Hepatocyte (in vitro differentiated cells): ENCODE results near the gene C11orf71. TPM values are rescaled to one million over a fixed set of nuclear protein-coding genes. Genes with fewer than 3 reads are reported as not detected.

Source experiments
- DNase-seq: peaks from one replicate; pipeline ENCODE4 v3.0.0-alpha.2; 2016; ENCODE audit warnings: low spot score
- H2AFZ ChIP-seq: fragments of 200-600 bp; sonication (generic); 2 replicates; pipeline ENCODE4 v1.6.0; 2016; ENCODE audit warnings: antibody characterized with exemption, mild to moderate bottlenecking
- H3K27ac ChIP-seq: fragments of 200-600 bp; sonication (generic); 2 replicates; pipeline ENCODE4 v1.5.1; 2016; ENCODE audit warnings: mild to moderate bottlenecking
- H3K27me3 ChIP-seq: fragments of 200-600 bp; sonication (generic); 2 replicates; pipeline ENCODE4 v1.6.1; 2016
- H3K36me3 ChIP-seq: fragments of 200-600 bp; sonication (generic); replicated peaks from 2 replicates; pipeline ENCODE4 v1.5.1; 2016; ENCODE audit warnings: low read depth; ENCODE audit not compliant: insufficient read depth
- H3K4me1 ChIP-seq: fragments of 200-600 bp; sonication (generic); 2 replicates; pipeline ENCODE4 v1.5.1; 2016; ENCODE audit warnings: mild to moderate bottlenecking, moderate library complexity; ENCODE audit not compliant: insufficient read depth
- H3K4me2 ChIP-seq: fragments of 200-600 bp; sonication (generic); 2 replicates; pipeline ENCODE4 v1.6.0; 2016
- H3K4me3 ChIP-seq: fragments of 200-600 bp; sonication (generic); 2 replicates; pipeline ENCODE4 v1.5.1; 2016; ENCODE audit warnings: mild to moderate bottlenecking
- H3K79me2 ChIP-seq: fragments of 200-600 bp; sonication (generic); 2 replicates; pipeline ENCODE4 v1.6.0; 2017; ENCODE audit warnings: mild to moderate bottlenecking
- H3K9me2 ChIP-seq: fragments of 200-600 bp; sonication (generic); replicated peaks from 2 replicates; pipeline ENCODE4 v1.6.0; 2017; ENCODE audit warnings: mild to moderate bottlenecking; ENCODE audit not compliant: insufficient read depth
- H3K9me3 ChIP-seq: fragments of 200-600 bp; sonication (generic); 2 replicates; pipeline ENCODE4 v1.5.1; 2016; ENCODE audit warnings: low read depth, mild to moderate bottlenecking
- H4K20me1 ChIP-seq: fragments of 200-600 bp; sonication (generic); 2 replicates; pipeline ENCODE4 v1.6.0; 2016; ENCODE audit warnings: mild to moderate bottlenecking; ENCODE audit not compliant: insufficient read depth, poor library complexity, severe bottlenecking
- CTCF ChIP-seq: fragments of 200-600 bp; sonication (generic); IDR thresholded peaks from 2 replicates; pipeline ENCODE4 v1.5.1; 2016; ENCODE audit warnings: antibody characterized with exemption, mild to moderate bottlenecking; ENCODE audit not compliant: poor library complexity
- EZH2 ChIP-seq: fragments of 200-600 bp; sonication (generic); IDR thresholded peaks from 2 replicates; pipeline ENCODE4 v1.6.1; 2016; ENCODE audit warnings: antibody characterized with exemption, mild to moderate bottlenecking, borderline replicate concordance
- EZH2phosphoT487 ChIP-seq: fragments of 200-600 bp; sonication (generic); IDR thresholded peaks from one replicate; pipeline ENCODE4 v1.6.1; 2018; ENCODE audit warnings: antibody characterized with exemption, mild to moderate bottlenecking, low read depth, moderate library complexity; ENCODE audit not compliant: unreplicated experiment, severe bottlenecking
- WGBS: methylation state at CpG from one replicate; pipeline ENCODE4 v1.1.6; 2016; ENCODE audit warnings: low lambda C conversion rate; ENCODE audit errors: missing lambda C conversion rate; 5-methylcytosine and 5-hydroxymethylcytosine counted together
- polyA plus RNA-seq: library from polyadenylated mRNA; unstranded; fragments of >200 nt; fragmentation: Nextera tagmentation; extraction: Ambion mirVana; gene quantifications from 2 replicates; pipeline ENCODE4 v1.2.1, GENCODE V29; 2016
- total RNA-seq: library from RNA; depleted of rRNA; stranded (reverse); fragments of >200 nt; gene quantifications from 2 replicates; pipeline ENCODE4 v1.2.3, GENCODE V29; 2014

The C11orf71 gene
- total and polyA plus RNA-seq, 2 experiments from 2014 or later: 6.4 to 8.1 TPM

- DNase-seq: no peak
- Histone ChIP-seq H3K9me2 (no peaks in the 10 kb centered on the region), H3K4me3 (no peak overlapping the region), H3K27me3 (no peaks in the 10 kb centered on the region), H3K79me2 (no peaks in the 10 kb centered on the region), H3K4me1 (no peaks in the 10 kb centered on the region), H3K9me3 (no peaks in the 10 kb centered on the region), H3K36me3 (no peaks in the 10 kb centered on the region), H3K4me2 (no peak overlapping the region), H3K27ac (no peak overlapping the region), H2AFZ (no peak overlapping the region), H4K20me1 (no peaks in the 10 kb centered on the region)
- 94% methylated on average over 2 of the region's 2 CpGs for WGBS
- TF ChIP-seq CTCF (no peak), EZH2phosphoT487 (no peak), EZH2 (no peak)
Measured at GRCh38 chr11:114386131-114386530, 14.2 kb downstream of the C11orf71 start.

- H3K27ac ChIP-seq: no peak overlapping the region
- no peaks in the 10 kb centered on the region for H3K36me3 ChIP-seq
- H3K27me3 ChIP-seq: no peaks in the 10 kb centered on the region
- 83% methylated on average over 1 of the region's 1 CpG for WGBS
- H3K4me2 ChIP-seq: no peak overlapping the region
- no peaks in the 10 kb centered on the region for H3K79me2 ChIP-seq
- TF ChIP-seq EZH2phosphoT487: no peak
- no peak for TF ChIP-seq CTCF
- no peak for TF ChIP-seq EZH2
- H3K4me3 ChIP-seq: no peak overlapping the region
- no peaks in the 10 kb centered on the region for H4K20me1 ChIP-seq
- no peak for DNase-seq
- H2AFZ ChIP-seq: no peak overlapping the region
- no peaks in the 10 kb centered on the region for H3K9me2 ChIP-seq
- no peaks in the 10 kb centered on the region for H3K4me1 ChIP-seq
- no peaks in the 10 kb centered on the region for H3K9me3 ChIP-seq
Measured at GRCh38 chr11:114384487-114384886, 15.8 kb downstream of the C11orf71 start.

- Histone ChIP-seq H3K36me3 (no peaks in the 10 kb centered on the region), H2AFZ (no peak overlapping the region), H3K4me3 (no peak overlapping the region), H3K9me3 (no peaks in the 10 kb centered on the region), H3K27ac (no peak overlapping the region), H3K27me3 (no peaks in the 10 kb centered on the region), H4K20me1 (no peaks in the 10 kb centered on the region), H3K4me2 (no peak overlapping the region), H3K4me1 (no peaks in the 10 kb centered on the region), H3K9me2 (no peaks in the 10 kb centered on the region), H3K79me2 (no peaks in the 10 kb centered on the region)
- no peak for TF ChIP-seq CTCF
- no peak for TF ChIP-seq EZH2
- WGBS: 100% methylated on average over 3 of the region's 3 CpGs
- no peak for DNase-seq
Measured at GRCh38 chr11:114382509-114382908, 17.8 kb downstream of the C11orf71 start.

DNA sequence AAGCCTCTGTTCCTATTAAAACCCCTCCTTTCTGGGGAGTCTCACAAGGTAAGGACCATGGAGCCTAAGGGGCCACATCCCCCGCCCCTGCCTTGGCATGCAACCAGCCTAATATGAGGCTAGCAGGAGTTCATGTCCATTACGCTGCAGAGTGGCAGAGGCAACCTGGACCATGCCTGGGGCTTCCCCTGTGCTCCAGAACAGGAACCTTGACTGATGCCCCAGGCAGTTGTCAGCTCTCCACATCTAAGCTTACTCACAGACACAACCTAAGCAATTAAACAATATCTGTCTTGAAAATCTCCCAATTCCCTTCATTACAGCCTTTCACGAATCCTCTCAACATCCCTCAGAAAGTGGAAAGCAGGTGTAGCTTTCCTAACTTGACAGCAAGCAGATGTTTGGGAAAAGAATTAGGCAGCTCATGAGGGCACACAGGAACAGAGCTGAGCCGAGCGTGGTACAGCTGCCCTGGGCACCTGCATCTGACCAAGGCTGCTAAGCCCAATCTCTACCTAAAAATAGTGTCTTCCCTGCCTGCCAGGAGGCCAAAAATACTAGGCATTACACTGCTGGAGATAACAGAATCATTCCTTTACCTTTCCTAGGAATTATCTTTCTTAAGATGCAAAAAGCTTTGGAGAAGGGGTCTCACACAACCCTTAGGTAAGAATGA lies 20.8 kb downstream of the C11orf71 start:
- H3K9me2 ChIP-seq: no peaks in the 10 kb centered on the region
- no peaks in the 10 kb centered on the region for H3K9me3 ChIP-seq
- H2AFZ ChIP-seq: no peak overlapping the region
- TF ChIP-seq EZH2: no peak
- no peak for TF ChIP-seq CTCF
- TF ChIP-seq EZH2phosphoT487: no peak
- H3K36me3 ChIP-seq: no peaks in the 10 kb centered on the region
- H3K79me2 ChIP-seq: no peaks in the 10 kb centered on the region
- no peak overlapping the region for H3K27ac ChIP-seq
- no peaks in the 10 kb centered on the region for H3K4me1 ChIP-seq
- no peak overlapping the region for H3K4me2 ChIP-seq
- H3K4me3 ChIP-seq: no peak overlapping the region
- DNase-seq: no peak
- WGBS: 81% methylated on average over 5 of the region's 5 CpGs
- no peaks in the 10 kb centered on the region for H4K20me1 ChIP-seq
- no peaks in the 10 kb centered on the region for H3K27me3 ChIP-seq
